Parathyroid adenoma (tissue), 2 donors: ENCODE results near the gene EPM2A.

ENCODE experiments used
- H2AFZ ChIP-seq: fragments of 300-600 bp; sonication (generic); one replicate; pipeline ENCODE4 v1.7.0; 2017; ENCODE audit warnings: antibody characterized with exemption, mild to moderate bottlenecking
- H3K27ac ChIP-seq: fragments of 300-600 bp; sonication (generic); one replicate; pipeline ENCODE4 v1.7.0; 2017
- H3K27me3 ChIP-seq: fragments of 300-600 bp; sonication (generic); one replicate; pipeline ENCODE4 v1.7.0; 2017; ENCODE audit warnings: low read length; ENCODE audit not compliant: control insufficient read depth, insufficient read depth
- H3K36me3 ChIP-seq: fragments of 300-600 bp; sonication (generic); one replicate; pipeline ENCODE4 v1.7.0; 2017; ENCODE audit warnings: low read length; ENCODE audit not compliant: control insufficient read depth, insufficient read depth
- H3K4me1 ChIP-seq: fragments of 300-600 bp; sonication (generic); one replicate; pipeline ENCODE4 v1.7.0; 2017; ENCODE audit warnings: control low read depth
- H3K4me2 ChIP-seq: fragments of 300-600 bp; sonication (generic); one replicate; pipeline ENCODE4 v1.7.0; 2017; ENCODE audit warnings: low read length
- H3K4me3 ChIP-seq: fragments of 300-600 bp; sonication (generic); one replicate; pipeline ENCODE4 v1.7.0; 2017; ENCODE audit warnings: low read depth, low read length
- H3K79me2 ChIP-seq: fragments of 300-600 bp; sonication (generic); one replicate; pipeline ENCODE4 v1.7.0; 2017; ENCODE audit warnings: control low read depth
- H3K9ac ChIP-seq: fragments of 300-600 bp; sonication (generic); one replicate; pipeline ENCODE4 v1.7.0; 2017; ENCODE audit warnings: mild to moderate bottlenecking
- H3K9me3 ChIP-seq: fragments of 300-600 bp; sonication (generic); one replicate; pipeline ENCODE4 v1.7.0; 2017; ENCODE audit warnings: low read length; ENCODE audit not compliant: control insufficient read depth
- CTCF ChIP-seq: fragments of 300-600 bp; sonication (generic); IDR thresholded peaks from one replicate; pipeline ENCODE4 v1.7.0; 2017; ENCODE audit warnings: antibody characterized with exemption, mild to moderate bottlenecking
- donor health status: primary hyperparathyroidism.

EPM2A gene

GRCh38 chr6:145681965-145682364 is 53.4 kb downstream of the EPM2A start:
- H2AFZ ChIP-seq: no peak overlapping the region
- no peak overlapping the region for H3K4me2 ChIP-seq
- no peak overlapping the region for H3K9ac ChIP-seq
- no peaks in the 10 kb centered on the region for H3K4me1 ChIP-seq
- no peaks in the 10 kb centered on the region for H3K79me2 ChIP-seq
- H3K9me3 ChIP-seq: no peaks in the 10 kb centered on the region
- H3K36me3 ChIP-seq: no peaks in the 10 kb centered on the region
- TF ChIP-seq CTCF: no peak
- no peak overlapping the region for H3K4me3 ChIP-seq
- H3K27ac ChIP-seq: no peak overlapping the region
- no peaks in the 10 kb centered on the region for H3K27me3 ChIP-seq

- Histone ChIP-seq H2AFZ (no peak overlapping the region), H3K4me3 (no peak overlapping the region), H3K36me3 (no peaks in the 10 kb centered on the region), H3K4me2 (no peak overlapping the region), H3K27ac (no peak overlapping the region), H3K4me1 (no peaks in the 10 kb centered on the region), H3K9ac (no peak overlapping the region), H3K9me3 (no peaks in the 10 kb centered on the region), H3K79me2 (no peaks in the 10 kb centered on the region), H3K27me3 (no peaks in the 10 kb centered on the region)
- TF ChIP-seq CTCF: no peak
These were observed 61.8 kb downstream of the EPM2A start for GRCh38 chr6:145673504-145673903.

GRCh38 chr6:145670311-145670710 is 65.0 kb downstream of the EPM2A start:
- Histone ChIP-seq H3K4me2 (no peak overlapping the region), H3K4me1 (no peaks in the 10 kb centered on the region), H3K9ac (no peak overlapping the region), H3K36me3 (no peaks in the 10 kb centered on the region), H3K79me2 (no peaks in the 10 kb centered on the region), H3K27ac (no peak overlapping the region), H2AFZ (no peak overlapping the region), H3K4me3 (no peak overlapping the region), H3K9me3 (no peaks in the 10 kb centered on the region), H3K27me3 (no peaks in the 10 kb centered on the region)
- TF ChIP-seq CTCF: no peak

GRCh38 chr6:145669627-145670034 is 65.7 kb downstream of the EPM2A start:
- Histone ChIP-seq H3K9me3 (no peaks in the 10 kb centered on the region), H2AFZ (no peak overlapping the region), H3K4me3 (no peak overlapping the region), H3K36me3 (no peaks in the 10 kb centered on the region), H3K79me2 (no peaks in the 10 kb centered on the region), H3K4me1 (no peaks in the 10 kb centered on the region), H3K4me2 (no peak overlapping the region), H3K27ac (no peak overlapping the region), H3K27me3 (no peaks in the 10 kb centered on the region), H3K9ac (no peak overlapping the region)
- TF ChIP-seq CTCF: no peak

- no peak for TF ChIP-seq CTCF
- H3K4me1 ChIP-seq: no peaks in the 10 kb centered on the region
- H3K9me3 ChIP-seq: no peaks in the 10 kb centered on the region
- H3K9ac ChIP-seq: no peak overlapping the region
- no peaks in the 10 kb centered on the region for H3K27me3 ChIP-seq
- H3K27ac ChIP-seq: no peak overlapping the region
- H3K4me3 ChIP-seq: no peak overlapping the region
- no peak overlapping the region for H2AFZ ChIP-seq
- H3K36me3 ChIP-seq: no peaks in the 10 kb centered on the region
- no peak overlapping the region for H3K4me2 ChIP-seq
- no peaks in the 10 kb centered on the region for H3K79me2 ChIP-seq
These were observed 66.5 kb downstream of the EPM2A start for GRCh38 chr6:145668844-145669243.
